Endothelial cell of umbilical vein (primary cell): ENCODE measurements around the gene FIG4. TPM values are rescaled to one million over a fixed set of nuclear protein-coding genes. Genes with fewer than 3 reads are reported as not detected.

Source experiments
- BruUV-seq: library from RNA; stranded (reverse); fragments of 400-500 nt; replicated peaks from 2 replicates; lab custom pipeline; 2021; lab: Mats Ljungman, UMichigan
- CTCF ChIA-PET: fragments of 300-600, 350-600 bp; sonication (Branson Sonifier 250); formaldehyde crosslinking; loops from one replicate; lab custom pipeline; 2021; ENCODE audit warnings: antibody characterized with exemption, inconsistent platforms; lab: Charles Lee
- POLR2A ChIA-PET: fragments of 300-600, 350-600 bp; sonication (Branson Sonifier 250); formaldehyde crosslinking; loops from one replicate; lab custom pipeline; 2021; ENCODE audit warnings: antibody characterized with exemption, inconsistent platforms; lab: Charles Lee
- DNase-seq: peaks from one replicate; pipeline ENCODE4 v3.0.0-alpha.2; 2011; ENCODE audit warnings: low read depth, low spot score
- FAIRE-seq: peaks from 2 replicates; lab custom pipeline; 2011; peaks lifted over from hg19 to GRCh38; lab: Jason Lieb, UNC
- H2AFZ ChIP-seq: 2 replicates; pipeline ENCODE4 v1.6.0; 2012; ENCODE audit warnings: low read depth, low read length, control low read depth, inconsistent platforms
- H3K27ac ChIP-seq: 2 replicates; pipeline ENCODE4 v1.5.1; 2011; ENCODE audit warnings: low read depth, mild to moderate bottlenecking, control low read depth, low read length, moderate library complexity; ENCODE audit not compliant: insufficient read depth
- H3K27me3 ChIP-seq, 2 experiments: 2 replicates each; pipeline versions ENCODE4 v1.6.0 to v1.6.1; 2011; ENCODE audit warnings: low read length in 2 of 2, mixed read lengths in 1 of 2; ENCODE audit not compliant: control insufficient read depth in 2 of 2, insufficient read depth in 2 of 2
- H3K36me3 ChIP-seq, 2 experiments: 2 replicates in 1 of 2; 3 replicates in 1 of 2; pipeline ENCODE4 v1.5.1; 2011; ENCODE audit warnings: low read length in 2 of 2, mild to moderate bottlenecking in 1 of 2, moderate library complexity in 1 of 2; ENCODE audit not compliant: control insufficient read depth in 2 of 2, insufficient read depth in 2 of 2; ENCODE audit errors: extremely low read depth in 1 of 2
- H3K4me1 ChIP-seq: 3 replicates; pipeline ENCODE4 v1.5.1; 2011; ENCODE audit warnings: mild to moderate bottlenecking, low read length; ENCODE audit not compliant: control insufficient read depth, insufficient read depth; ENCODE audit errors: extremely low read depth
- H3K4me2 ChIP-seq: 2 replicates; pipeline ENCODE4 v1.6.1; 2011; ENCODE audit warnings: low read length, control low read depth, mixed read lengths; ENCODE audit not compliant: insufficient read depth
- H3K4me3 ChIP-seq, 3 experiments: fragments of 200-600 bp in 1 of 3; sonication (generic), shearing (Covaris generic) in 1 of 3; replicated peaks in 1 of 3; 2 replicates each; pipeline ENCODE4 v1.5.1; 2011 to 2016; ENCODE audit warnings: control low read depth in 3 of 3, low read length in 3 of 3, mild to moderate bottlenecking in 2 of 3, inconsistent platforms in 1 of 3, low read depth in 1 of 3, moderate library complexity in 1 of 3; ENCODE audit not compliant: insufficient read depth in 1 of 3
- H3K79me2 ChIP-seq: 2 replicates; pipeline ENCODE4 v1.6.0; 2012; ENCODE audit warnings: low read length, inconsistent platforms; ENCODE audit not compliant: control insufficient read depth, insufficient read depth
- H3K9ac ChIP-seq: replicated peaks from 2 replicates; pipeline ENCODE3; 2011; ENCODE audit warnings: low read length, control low read depth; ENCODE audit not compliant: insufficient read depth; ENCODE audit errors: extremely low read depth
- H3K9me1 ChIP-seq: replicated peaks from 3 replicates; pipeline ENCODE4 v1.6.0; 2011; ENCODE audit warnings: mild to moderate bottlenecking, low read length; ENCODE audit not compliant: control insufficient read depth, insufficient read depth; ENCODE audit errors: extremely low read depth
- H3K9me3 ChIP-seq: replicated peaks from 2 replicates; pipeline ENCODE4 v1.5.1; 2012; ENCODE audit warnings: low read length, inconsistent platforms; ENCODE audit not compliant: control insufficient read depth, insufficient read depth
- H4K20me1 ChIP-seq: replicated peaks from 2 replicates; pipeline ENCODE3; 2011; ENCODE audit warnings: mild to moderate bottlenecking, low read length; ENCODE audit not compliant: control insufficient read depth, insufficient read depth; ENCODE audit errors: extremely low read depth
- EZH2 ChIP-seq: IDR thresholded peaks from 2 replicates; pipeline ENCODE4 v1.6.1; 2012; ENCODE audit warnings: borderline replicate concordance, low read depth, mild to moderate bottlenecking, moderate library complexity, low read length, inconsistent platforms; ENCODE audit not compliant: severe bottlenecking
- FOS ChIP-seq: IDR thresholded peaks from 2 replicates; pipeline ENCODE4 v1.6.1; 2011; ENCODE audit warnings: mild to moderate bottlenecking, low read length, moderate library complexity, borderline replicate concordance; ENCODE audit not compliant: insufficient read depth
- GATA2 ChIP-seq: IDR thresholded peaks from 2 replicates; pipeline ENCODE4 v1.7.0; 2011; ENCODE audit warnings: low read depth, mild to moderate bottlenecking, moderate library complexity, mixed read lengths, low read length; ENCODE audit not compliant: insufficient read length, insufficient read depth
- POLR2A ChIP-seq: IDR thresholded peaks from 2 replicates; pipeline ENCODE4 v1.6.1; 2012; ENCODE audit warnings: low read depth, mild to moderate bottlenecking, control low read depth, low read length
- POLR2AphosphoS5 ChIP-seq: IDR thresholded peaks from 2 replicates; pipeline ENCODE4 v1.6.1; 2012; ENCODE audit warnings: low read depth, mild to moderate bottlenecking, control low read depth, low read length, moderate library complexity; ENCODE audit not compliant: insufficient read depth
- dilution Hi-C: fragments of 300-500 bp; cut with MboI; formaldehyde crosslinking; loops from one replicate; pipeline ENCODE4 v1.15.0; 2019; ENCODE audit warnings: low sequenced_read_pairs; ENCODE audit not compliant: extremely low pct_ligation_motif_present
- intact Hi-C: fragments of 100-400 bp; cut with micrococcal nuclease; formaldehyde crosslinking; loops from one replicate; pipeline ENCODE4 v1.10.0; 2022
- polyA plus RNA-seq, 4 experiments: library from polyadenylated mRNA; depleted of rRNA in 3 of 4; stranded (reverse) in 3 of 4; unstranded in 1 of 4; fragments of >200 nt; gene quantifications; 2 replicates each; pipeline versions ENCODE4 v1.2.1 to v1.2.3, GENCODE V29; 2011 to 2012; ENCODE audit warnings: missing spikeins in 1 of 4
- total RNA-seq: library from RNA; stranded (reverse); gene quantifications from 2 replicates; pipeline ENCODE4 v1.2.3, GENCODE V29; 2021
- TF ChIP-seq, protein P1 (sequence below), 2 donors: IDR thresholded peaks; 1 replicate in 1 of 2; 2 replicates in 1 of 2; pipeline ENCODE4 v1.5.1; 2011; ENCODE audit warnings: low read length in 2 of 2, mild to moderate bottlenecking in 2 of 2, moderate library complexity in 2 of 2, control low read depth in 1 of 2, inconsistent platforms in 1 of 2, low read depth in 1 of 2; ENCODE audit not compliant: insufficient read depth in 1 of 2; ENCODE audit errors: extremely low read depth in 1 of 2

The FIG4 gene
- total and polyA plus RNA-seq, 2 donors (not counting 3 experiments of a cell fraction or from before 2014, with no cell fraction given) = 7.9 to 12.2 TPM

DNA sequence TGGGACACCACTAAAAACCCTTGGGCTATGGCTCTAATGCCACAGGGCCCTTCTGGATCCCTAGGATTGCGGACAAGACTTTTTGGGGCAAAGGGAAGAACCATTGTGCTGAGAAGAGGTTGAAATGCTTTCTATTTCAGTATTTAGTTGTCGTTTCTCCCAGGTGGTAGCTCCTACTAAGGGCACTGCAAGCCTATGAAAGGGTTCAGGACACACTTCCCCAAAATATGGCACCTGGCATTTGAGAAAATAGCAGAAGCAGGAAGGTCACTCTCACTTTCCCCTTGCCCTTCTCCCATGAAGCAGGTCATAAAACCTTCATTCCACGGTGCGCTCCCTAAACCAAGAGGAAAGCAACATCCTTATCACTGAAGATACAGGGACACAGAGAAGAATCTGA is 161.6 kb downstream of the FIG4 start:
- ChIA-PET CTCF (no interaction called here), POLR2A (no interaction called here)
- Histone ChIP-seq H3K4me1 (no peaks in the 10 kb centered on the region), H3K9me3 (no peaks in the 10 kb centered on the region), H3K79me2 (no peaks in the 10 kb centered on the region), H4K20me1 (no peaks in the 10 kb centered on the region), H3K27me3 (peaks cover 2 to 3% of the 10 kb centered on the region in 2 experiments), H3K9ac (no peak overlapping the region), H3K4me3 (no peak overlapping the region), H3K36me3 (no peaks in the 10 kb centered on the region), H3K27ac (no peak overlapping the region), H2AFZ (no peak overlapping the region), H3K4me2 (no peak overlapping the region), H3K9me1 (no peaks in the 10 kb centered on the region)
- intact Hi-C loops = no loop called here
- no peak for DNase-seq
- no peak for FAIRE-seq
- no TSS peak for BruUV-seq
- dilution Hi-C loops = no loop called here
- TF ChIP-seq, protein P1, sequence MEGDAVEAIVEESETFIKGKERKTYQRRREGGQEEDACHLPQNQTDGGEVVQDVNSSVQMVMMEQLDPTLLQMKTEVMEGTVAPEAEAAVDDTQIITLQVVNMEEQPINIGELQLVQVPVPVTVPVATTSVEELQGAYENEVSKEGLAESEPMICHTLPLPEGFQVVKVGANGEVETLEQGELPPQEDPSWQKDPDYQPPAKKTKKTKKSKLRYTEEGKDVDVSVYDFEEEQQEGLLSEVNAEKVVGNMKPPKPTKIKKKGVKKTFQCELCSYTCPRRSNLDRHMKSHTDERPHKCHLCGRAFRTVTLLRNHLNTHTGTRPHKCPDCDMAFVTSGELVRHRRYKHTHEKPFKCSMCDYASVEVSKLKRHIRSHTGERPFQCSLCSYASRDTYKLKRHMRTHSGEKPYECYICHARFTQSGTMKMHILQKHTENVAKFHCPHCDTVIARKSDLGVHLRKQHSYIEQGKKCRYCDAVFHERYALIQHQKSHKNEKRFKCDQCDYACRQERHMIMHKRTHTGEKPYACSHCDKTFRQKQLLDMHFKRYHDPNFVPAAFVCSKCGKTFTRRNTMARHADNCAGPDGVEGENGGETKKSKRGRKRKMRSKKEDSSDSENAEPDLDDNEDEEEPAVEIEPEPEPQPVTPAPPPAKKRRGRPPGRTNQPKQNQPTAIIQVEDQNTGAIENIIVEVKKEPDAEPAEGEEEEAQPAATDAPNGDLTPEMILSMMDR (IDR thresholded peaks at IDR 0.05; ENCODE audit: extremely low read depth in 1 of 2, insufficient read depth in 1 of 2, low read depth in 1 of 2, low read length in 2 of 2) = no peak
- TF ChIP-seq GATA2 (no peak), POLR2AphosphoS5 (no peak), FOS (no peak), EZH2 (no peak), POLR2A (no peak)
